ENCODE measurements around the gene UBXN10. TPM values are rescaled to one million over a fixed set of nuclear protein-coding genes. Genes with fewer than 3 reads are reported as not detected.

Gene UBXN10
- total and polyA plus RNA-seq, 2 of the 8 experiments (the other 6 are each of a cell fraction or from before 2014, with no cell fraction given) = 0.43 to 0.68 TPM

DNA sequence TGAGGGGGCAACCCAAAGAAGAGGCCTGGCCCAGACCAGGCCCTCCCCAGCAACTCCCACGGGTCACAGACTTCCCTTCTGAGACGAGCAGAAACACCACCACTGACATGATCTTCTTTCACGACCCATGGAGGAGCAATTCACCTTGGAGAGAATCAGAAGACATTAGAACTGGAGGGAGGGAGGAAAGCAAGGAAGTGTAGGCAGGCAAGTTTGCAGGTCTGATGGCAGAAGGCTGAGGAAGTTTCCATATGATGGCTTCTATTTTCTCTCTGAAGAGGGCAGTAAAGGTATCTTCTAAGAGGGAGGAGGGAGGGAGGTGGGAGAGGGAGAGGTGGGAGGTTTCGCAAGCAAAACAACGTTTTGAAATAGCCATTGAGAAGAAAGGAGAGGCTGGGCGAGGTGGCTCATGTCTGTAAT is 1.4 kb upstream of the UBXN10 start:
- POLR2A ChIA-PET (ENCODE audit: partially characterized antibody) = interaction anchor here (1.2 kb wide), 1 partner anchor 10 kb away, joined by 3 read pairs; no protein-coding TSS in a partner anchor
- Histone ChIP-seq H3K14ac (ENCODE audit: insufficient read length) (no peak overlapping the region), H3K79me2 (ENCODE audit: control insufficient read depth in 1 of 2, insufficient read depth in 2 of 2, low read length in 2 of 2) (no peaks in the 10 kb centered on the region; a peak in 1 of 4 replicates), H2BK15ac (ENCODE audit: low read length) (no peak overlapping the region), H3K4me3 (ENCODE audit: extremely low read depth in 1 of 4, insufficient read depth in 2 of 4, low read depth in 3 of 4, low read length in 4 of 4) (no peak overlapping the region), H3K4ac (replicated peaks; ENCODE audit: insufficient read length, low read depth, low read length) (no peak overlapping the region), H2AFZ (ENCODE audit: low read length) (no peak overlapping the region), H3K27me3 (replicated peaks in 1 of 4; ENCODE audit: control insufficient read depth in 3 of 4, extremely low read depth in 1 of 4, insufficient read depth in 3 of 4, low read length in 3 of 4) (peaks cover 0 to 14% (median 12%) of the 10 kb centered on the region in 4 experiments; a peak in 5 of 7 replicates), H3K23me2 (ENCODE audit: low read depth, low read length) (peaks cover 4% of the 10 kb centered on the region; the same call in 1 of the 2 replicates), H3K36me3 (ENCODE audit: control insufficient read depth in 2 of 4, insufficient read depth in 4 of 4, low read length in 3 of 4) (no peaks in the 10 kb centered on the region), H3K9ac (replicated peaks in 1 of 4; ENCODE audit: extremely low read depth in 1 of 4, low read depth in 3 of 4, low read length in 3 of 4) (no peak overlapping the region), H3K4me2 (ENCODE audit: insufficient read depth in 1 of 2, low read depth in 2 of 2, low read length in 2 of 2) (no peak overlapping the region; a peak in 1 of 4 replicates), H3K23ac (ENCODE audit: insufficient read length) (no peak overlapping the region), H2BK12ac (ENCODE audit: low read depth, low read length) (no peak overlapping the region), H4K5ac (ENCODE audit: insufficient read length, low read depth, low read length) (no peak overlapping the region), H3K27ac (ENCODE audit: low read depth, low read length) (no peak overlapping the region), H4K8ac (ENCODE audit: extremely low read depth, insufficient read depth, low read length) (no peak overlapping the region), H4K91ac (replicated peaks; ENCODE audit: insufficient read length, low read length) (no peak overlapping the region), H3K56ac (replicated peaks; ENCODE audit: insufficient read length, low read depth, low read length) (no peak overlapping the region), H2AK5ac (ENCODE audit: low read depth, low read length) (no peak overlapping the region), H4K20me1 (replicated peaks in 1 of 2; ENCODE audit: control insufficient read depth in 1 of 2, insufficient read depth in 2 of 2, low read length in 2 of 2) (no peaks in the 10 kb centered on the region), H3K9me3 (ENCODE audit: insufficient read depth in 2 of 2, low read depth in 1 of 2, low read length in 1 of 2) (peaks cover 0 to 4% of the 10 kb centered on the region in 2 experiments; a peak in 1 of 4 replicates), H2BK120ac (replicated peaks; ENCODE audit: low read depth, low read length) (no peak overlapping the region), H3K4me1 (replicated peaks in 1 of 4; ENCODE audit: control insufficient read depth in 3 of 4, insufficient read depth in 4 of 4, low read length in 3 of 4) (peaks cover 6 to 10% (median 8%) of the 10 kb centered on the region in 4 experiments; a peak in 4 of 7 replicates), H3K79me1 (ENCODE audit: low read depth, low read length) (0 out of 2 replicates have a peak, but pooled peaks cover under 1% of the 10 kb centered on the region), H2BK5ac (ENCODE audit: low read depth, low read length) (no peak overlapping the region), H2BK20ac (ENCODE audit: low read length) (no peak overlapping the region), H3K18ac (ENCODE audit: extremely low read depth, low read length) (no peak overlapping the region)
- FAIRE-seq (no peak), DNase-seq (ENCODE audit: low read depth in 1 of 2, low spot score in 2 of 2) (no peak)
- WGBS, 2 experiments (ENCODE audit: extremely low coverage in 1 of 2, insufficient coverage in 1 of 2, insufficient read length in 1 of 2, insufficient replicate concordance in 2 of 2, low coverage in 1 of 2, low lambda C conversion rate in 2 of 2, missing lambda C conversion rate in 1 of 2) = 60% methylated on average over 6 of the region's 6 CpGs; no CpG with 5 or more reads in 1 of the 2 experiments
- CTCF ChIA-PET (ENCODE audit: partially characterized antibody) = interaction anchor here (0.7 to 8.3 kb wide), 3 partner anchors 9 to 302 kb away, joined by 4 to 90 read pairs (median 85); no protein-coding TSS in a partner anchor
- TF ChIP-seq BRCA1 (IDR thresholded peaks at IDR 0.05; ENCODE audit: low read depth, low read length) (no peak), RFX5 (IDR thresholded peaks at IDR 0.05; ENCODE audit: borderline replicate concordance, low read depth, low read length) (no peak), CBX5 (IDR thresholded peaks at IDR 0.05; ENCODE audit: low read depth, low read length) (no peak), KDM5A (IDR thresholded peaks at IDR 0.05; ENCODE audit: low read length) (no peak), GTF2F1 (IDR thresholded peaks at IDR 0.05; ENCODE audit: borderline replicate concordance, low read depth, low read length) (no peak), CREB1 (IDR thresholded peaks at IDR 0.05) (no peak), RAD21 (IDR thresholded peaks at IDR 0.05 in 1 of 2, conservative IDR thresholded peaks at IDR 0.05 in 1 of 2; ENCODE audit: low read depth in 2 of 2, low read length in 2 of 2) (0 out of 4 replicates have a peak, but pooled peaks of 1 of the 2 experiments have one; percentile 5), HDAC2 (IDR thresholded peaks at IDR 0.05; ENCODE audit: borderline replicate concordance in 1 of 2, low read depth in 2 of 2, low read length in 2 of 2) (no peak), YY1 (IDR thresholded peaks at IDR 0.05; ENCODE audit: low read depth, low read length) (no peak)
- TF ChIP-seq, protein P1, sequence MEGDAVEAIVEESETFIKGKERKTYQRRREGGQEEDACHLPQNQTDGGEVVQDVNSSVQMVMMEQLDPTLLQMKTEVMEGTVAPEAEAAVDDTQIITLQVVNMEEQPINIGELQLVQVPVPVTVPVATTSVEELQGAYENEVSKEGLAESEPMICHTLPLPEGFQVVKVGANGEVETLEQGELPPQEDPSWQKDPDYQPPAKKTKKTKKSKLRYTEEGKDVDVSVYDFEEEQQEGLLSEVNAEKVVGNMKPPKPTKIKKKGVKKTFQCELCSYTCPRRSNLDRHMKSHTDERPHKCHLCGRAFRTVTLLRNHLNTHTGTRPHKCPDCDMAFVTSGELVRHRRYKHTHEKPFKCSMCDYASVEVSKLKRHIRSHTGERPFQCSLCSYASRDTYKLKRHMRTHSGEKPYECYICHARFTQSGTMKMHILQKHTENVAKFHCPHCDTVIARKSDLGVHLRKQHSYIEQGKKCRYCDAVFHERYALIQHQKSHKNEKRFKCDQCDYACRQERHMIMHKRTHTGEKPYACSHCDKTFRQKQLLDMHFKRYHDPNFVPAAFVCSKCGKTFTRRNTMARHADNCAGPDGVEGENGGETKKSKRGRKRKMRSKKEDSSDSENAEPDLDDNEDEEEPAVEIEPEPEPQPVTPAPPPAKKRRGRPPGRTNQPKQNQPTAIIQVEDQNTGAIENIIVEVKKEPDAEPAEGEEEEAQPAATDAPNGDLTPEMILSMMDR (IDR thresholded peaks at IDR 0.05; ENCODE audit: control extremely low read depth in 1 of 3, insufficient read depth in 1 of 3, low read depth in 1 of 3, low read length in 3 of 3) = peak in 1 of 3 experiments; percentile 24; a peak in 1 of 4 replicates
